ENCODE data around the gene MIS18A. TPM values are rescaled to one million over a fixed set of nuclear protein-coding genes. Genes with fewer than 3 reads are reported as not detected.

The MIS18A gene
- total and polyA plus RNA-seq, 2 experiments from 2014 or later: 6.7 to 12.6 TPM

GRCh38 chr21:32317726-32318125 is 38.9 kb upstream of the MIS18A start:
- in situ Hi-C loops (cut with MboI): no loop called here
- Histone ChIP-seq H3K27me3 (replicated peaks; ENCODE audit: insufficient read depth) (no peaks in the 10 kb centered on the region), H3K9me3 (ENCODE audit: low read depth) (no peaks in the 10 kb centered on the region), H3K4me2 (ENCODE audit: unreplicated experiment) (no peak overlapping the region), H3K27ac (no peak overlapping the region), H3K9ac (no peak overlapping the region), H3K9me2 (ENCODE audit: insufficient read depth) (no peaks in the 10 kb centered on the region), H3K36me3 (ENCODE audit: low read depth) (peaks cover 62% of the 10 kb centered on the region), H3K4me3 (no peak overlapping the region), H3K79me2 (ENCODE audit: insufficient read depth) (0 out of 2 replicates have a peak, but pooled peaks cover 11% of the 10 kb centered on the region), H3K4me1 (ENCODE audit: insufficient read depth) (no peaks in the 10 kb centered on the region), H2AFZ (no peak overlapping the region), H4K20me1 (ENCODE audit: insufficient read depth) (no peaks in the 10 kb centered on the region), H3F3A (ENCODE audit: insufficient read depth) (no peaks in the 10 kb centered on the region)
- no peak for TF ChIP-seq EZH2phosphoT487 (IDR thresholded peaks at IDR 0.05; ENCODE audit: insufficient read depth, low read depth)
- TF ChIP-seq EZH2 (IDR thresholded peaks at IDR 0.05; ENCODE audit: insufficient read depth, poor library complexity, severe bottlenecking): no peak
- DNase-seq: no peak
- WGBS, 2 experiments (ENCODE audit: low coverage in 1 of 2, low lambda C conversion rate in 2 of 2, missing lambda C conversion rate in 2 of 2): 85 to 89% methylated on average over 9 of the region's 9 CpGs

DNA sequence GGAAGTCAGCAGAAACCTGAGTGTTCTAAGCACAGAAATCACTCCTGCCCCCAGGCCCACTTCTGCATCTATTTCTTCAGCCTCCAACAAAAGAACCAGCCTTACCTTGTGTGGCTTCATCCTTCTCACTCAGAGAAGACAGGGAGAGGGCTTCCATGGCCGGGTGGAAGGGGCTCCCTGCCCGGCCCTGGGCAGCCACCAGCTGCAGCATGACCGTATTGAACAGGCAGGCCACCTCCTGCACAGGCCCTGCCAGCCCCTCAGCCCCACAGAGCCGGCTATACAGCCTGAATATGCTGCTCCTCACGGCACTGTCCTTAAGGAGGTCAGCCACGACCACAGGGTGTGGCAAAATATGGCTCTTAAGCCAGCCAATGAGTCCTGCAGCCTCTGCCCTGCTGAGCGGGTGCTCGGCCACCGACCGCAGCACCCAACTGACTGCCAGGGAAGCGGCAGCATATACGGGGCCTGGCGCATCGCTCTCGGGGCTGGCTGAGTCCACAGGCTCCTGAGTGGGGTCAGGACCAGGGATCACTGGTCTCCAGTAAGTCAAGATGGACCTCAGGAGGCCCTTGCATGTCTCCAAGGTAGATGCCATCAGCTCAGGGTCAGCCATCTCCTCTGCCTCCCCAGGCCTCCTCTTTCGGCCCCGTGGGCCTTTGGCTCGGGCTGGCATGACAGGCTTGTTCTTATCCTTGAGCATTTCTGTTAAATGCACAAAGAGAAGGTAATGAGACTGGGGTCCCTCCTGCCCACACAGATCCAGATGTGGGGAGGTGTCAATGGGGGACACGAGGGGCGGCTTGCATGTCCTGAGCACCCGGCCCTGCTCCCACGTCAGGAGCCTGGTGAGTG is 37.7 kb upstream of the MIS18A start:
- Histone ChIP-seq H3K4me1 (ENCODE audit: insufficient read depth) (no peaks in the 10 kb centered on the region), H3K36me3 (ENCODE audit: low read depth) (peaks cover 56% of the 10 kb centered on the region; the same call in 1 of the 2 replicates), H3K27me3 (replicated peaks; ENCODE audit: insufficient read depth) (no peaks in the 10 kb centered on the region), H2AFZ (no peak overlapping the region), H3K9me3 (ENCODE audit: low read depth) (no peaks in the 10 kb centered on the region), H3K79me2 (ENCODE audit: insufficient read depth) (0 out of 2 replicates have a peak, but pooled peaks cover 20% of the 10 kb centered on the region), H3K9me2 (ENCODE audit: insufficient read depth) (no peaks in the 10 kb centered on the region), H3K27ac (no peak overlapping the region), H3K4me3 (no peak overlapping the region), H3F3A (ENCODE audit: insufficient read depth) (no peaks in the 10 kb centered on the region), H3K9ac (no peak overlapping the region), H3K4me2 (ENCODE audit: unreplicated experiment) (no peak overlapping the region), H4K20me1 (ENCODE audit: insufficient read depth) (no peaks in the 10 kb centered on the region)
- TF ChIP-seq EZH2 (IDR thresholded peaks at IDR 0.05; ENCODE audit: insufficient read depth, poor library complexity, severe bottlenecking) (no peak), EZH2phosphoT487 (IDR thresholded peaks at IDR 0.05; ENCODE audit: insufficient read depth, low read depth) (no peak)
- DNase-seq: no peak
- 93 to 95% methylated on average over 22 of the region's 22 CpGs for WGBS, 2 experiments (ENCODE audit: low coverage in 1 of 2, low lambda C conversion rate in 2 of 2, missing lambda C conversion rate in 2 of 2)
- in situ Hi-C loops (cut with MboI): no loop called here

GRCh38 chr21:32315511-32316281 is 36.8 kb upstream of the MIS18A start:
- 0 out of 2 replicates have a peak, but pooled peaks cover 20% of the 10 kb centered on the region for H3K79me2 ChIP-seq (ENCODE audit: insufficient read depth)
- in situ Hi-C loops (cut with MboI): no loop called here
- H4K20me1 ChIP-seq (ENCODE audit: insufficient read depth): no peaks in the 10 kb centered on the region
- H3K9ac ChIP-seq: no peak overlapping the region
- H3K9me2 ChIP-seq (ENCODE audit: insufficient read depth): no peaks in the 10 kb centered on the region
- H3K9me3 ChIP-seq (ENCODE audit: low read depth): no peaks in the 10 kb centered on the region
- H2AFZ ChIP-seq: no peak overlapping the region
- H3K27ac ChIP-seq: no peak overlapping the region
- H3K27me3 ChIP-seq (replicated peaks; ENCODE audit: insufficient read depth): no peaks in the 10 kb centered on the region
- DNase-seq: no peak
- H3F3A ChIP-seq (ENCODE audit: insufficient read depth): no peaks in the 10 kb centered on the region
- 98 to 99% methylated on average over 14 of the region's 14 CpGs for WGBS, 2 experiments (ENCODE audit: low coverage in 1 of 2, low lambda C conversion rate in 2 of 2, missing lambda C conversion rate in 2 of 2)
- no peak for TF ChIP-seq EZH2 (IDR thresholded peaks at IDR 0.05; ENCODE audit: insufficient read depth, poor library complexity, severe bottlenecking)
- TF ChIP-seq EZH2phosphoT487 (IDR thresholded peaks at IDR 0.05; ENCODE audit: insufficient read depth, low read depth): no peak
- no peak overlapping the region for H3K4me3 ChIP-seq
- no peaks in the 10 kb centered on the region for H3K4me1 ChIP-seq (ENCODE audit: insufficient read depth)
- no peak overlapping the region for H3K4me2 ChIP-seq (ENCODE audit: unreplicated experiment)
- H3K36me3 ChIP-seq (ENCODE audit: low read depth): peaks cover 48% of the 10 kb centered on the region; the same call in 1 of the 2 replicates

- H3K9ac ChIP-seq: no peak overlapping the region
- WGBS, 2 experiments (ENCODE audit: low coverage in 1 of 2, low lambda C conversion rate in 2 of 2, missing lambda C conversion rate in 2 of 2): 97 to 98% methylated on average over 16 of the region's 16 CpGs
- no peak overlapping the region for H3K27ac ChIP-seq
- in situ Hi-C loops (cut with MboI): no loop called here
- H3K79me2 ChIP-seq (ENCODE audit: insufficient read depth): 0 out of 2 replicates have a peak, but pooled peaks cover 20% of the 10 kb centered on the region
- H3K4me1 ChIP-seq (ENCODE audit: insufficient read depth): no peaks in the 10 kb centered on the region
- H4K20me1 ChIP-seq (ENCODE audit: insufficient read depth): no peaks in the 10 kb centered on the region
- no peaks in the 10 kb centered on the region for H3K9me3 ChIP-seq (ENCODE audit: low read depth)
- H3F3A ChIP-seq (ENCODE audit: insufficient read depth): no peaks in the 10 kb centered on the region
- H3K36me3 ChIP-seq (ENCODE audit: low read depth): peaks cover 39% of the 10 kb centered on the region; the same call in 1 of the 2 replicates
- TF ChIP-seq EZH2 (IDR thresholded peaks at IDR 0.05; ENCODE audit: insufficient read depth, poor library complexity, severe bottlenecking) (no peak), EZH2phosphoT487 (IDR thresholded peaks at IDR 0.05; ENCODE audit: insufficient read depth, low read depth) (no peak)
- H3K4me3 ChIP-seq: no peak overlapping the region
- H3K27me3 ChIP-seq (replicated peaks; ENCODE audit: insufficient read depth): no peaks in the 10 kb centered on the region
- no peak overlapping the region for H2AFZ ChIP-seq
- no peaks in the 10 kb centered on the region for H3K9me2 ChIP-seq (ENCODE audit: insufficient read depth)
- no peak overlapping the region for H3K4me2 ChIP-seq (ENCODE audit: unreplicated experiment)
- no peak for DNase-seq
Measured at GRCh38 chr21:32314806-32315205, 36.0 kb upstream of the MIS18A start.

Measured in GM23248 (cell line).